Activated CD8-positive, alpha-beta memory T cell treated with anti-CD3 and anti-CD28 coated beads for 48 hours (primary cell): ENCODE measurements around the gene MANEA.

Source experiments
- DNase-seq, 3 experiments: peaks; one replicate each; pipeline ENCODE4 v3.0.0-alpha.2; 2020; ENCODE audit warnings: low read depth in 2 of 3, low spot score in 2 of 3

Gene MANEA

GRCh38 chr6:95587989-95588388 is 10.7 kb downstream of the MANEA start:
- DNase-seq = no peak

GRCh38 chr6:95589067-95589466 is 11.7 kb downstream of the MANEA start:
- DNase-seq = no peak

- no peak for DNase-seq
These were observed 12.7 kb downstream of the MANEA start for GRCh38 chr6:95589826-95590570.

- no peak for DNase-seq
These were observed 15.7 kb downstream of the MANEA start for GRCh38 chr6:95593025-95593424.

- DNase-seq = no peak
These were observed 18.7 kb downstream of the MANEA start for GRCh38 chr6:95596021-95596420.

- no peak for DNase-seq
These were observed 22.4 kb downstream of the MANEA start for GRCh38 chr6:95599706-95600105.

- no peak for DNase-seq
These were observed 23.8 kb downstream of the MANEA start for GRCh38 chr6:95601133-95601532.

- no peak for DNase-seq
These were observed 36.8 kb downstream of the MANEA start for GRCh38 chr6:95614094-95614493.

GRCh38 chr6:95629551-95629950 is 52.2 kb downstream of the MANEA start:
- no peak for DNase-seq

- no peak for DNase-seq
These were observed 59.5 kb downstream of the MANEA start for GRCh38 chr6:95636552-95637431.

GRCh38 chr6:95648636-95649035 is 71.3 kb downstream of the MANEA start:
- DNase-seq = no peak

- no peak for DNase-seq
These were observed 72.1 kb downstream of the MANEA start for GRCh38 chr6:95649451-95649850.

GRCh38 chr6:95654176-95654575 is 76.8 kb downstream of the MANEA start:
- DNase-seq = no peak

- DNase-seq = no peak
These were observed 81.6 kb downstream of the MANEA start for GRCh38 chr6:95658886-95659285.
